Activated CD8-positive, alpha-beta memory T cell treated with anti-CD3 and anti-CD28 coated beads, Interleukin-2, amount 50 U/mL, for 48 hours (primary cell): ENCODE data around the gene ILF3.
"Not testable (repeated sequence)": the region's sequence is repeated elsewhere in the genome, so short reads cannot be mapped to it uniquely, and the experiment has no call there.

ENCODE experiments used
- DNase-seq: peaks from one replicate; pipeline ENCODE4 v3.0.0-alpha.2; 2020

ILF3 gene

GRCh38 chr19:10643172-10643967 is 10.8 kb upstream of the ILF3 start:
- DNase-seq, result no peak

GRCh38 chr19:10643968-10644259 is 10.2 kb upstream of the ILF3 start:
- no peak for DNase-seq

GRCh38 chr19:10644260-10645007 is 9.7 kb upstream of the ILF3 start:
- peak; percentile 90 for DNase-seq

- DNase-seq, result no peak
Observed at GRCh38 chr19:10646456-10647159, 7.5 kb upstream of the ILF3 start.

GRCh38 chr19:10648360-10648759 is 5.8 kb upstream of the ILF3 start:
- no peak for DNase-seq

GRCh38 chr19:10651851-10652250 is 2.3 kb upstream of the ILF3 start:
- no peak for DNase-seq

GRCh38 chr19:10653482-10653731 is 739 bp upstream of the ILF3 start:
- DNase-seq, result no peak

GRCh38 chr19:10654610-10655456 is 687 bp downstream of the ILF3 start:
- peak; percentile 86 for DNase-seq

GRCh38 chr19:10655457-10656312 is 1.5 kb downstream of the ILF3 start:
- DNase-seq, result no peak

- DNase-seq, result no peak
Observed at GRCh38 chr19:10660346-10660745, 6.2 kb downstream of the ILF3 start.

GRCh38 chr19:10661946-10662345 is 7.8 kb downstream of the ILF3 start:
- DNase-seq, result no peak

GRCh38 chr19:10662384-10663251 is 8.5 kb downstream of the ILF3 start:
- DNase-seq, result no peak

- not testable (repeated sequence) for DNase-seq
Observed at GRCh38 chr19:10663252-10663563, 9.1 kb downstream of the ILF3 start.

GRCh38 chr19:10667867-10668266 is 13.7 kb downstream of the ILF3 start:
- DNase-seq, result no peak

GRCh38 chr19:10669246-10669645 is 15.1 kb downstream of the ILF3 start:
- DNase-seq, result no peak

- no peak for DNase-seq
Observed at GRCh38 chr19:10670182-10670581, 16.0 kb downstream of the ILF3 start.

GRCh38 chr19:10670876-10671804 is 17.0 kb downstream of the ILF3 start:
- DNase-seq, result no peak

- DNase-seq, result not testable (repeated sequence)
Observed at GRCh38 chr19:10671922-10672321, 17.8 kb downstream of the ILF3 start.

- DNase-seq, result not testable (repeated sequence)
Observed at GRCh38 chr19:10675214-10675613, 21.1 kb downstream of the ILF3 start.

- no peak for DNase-seq
Observed at GRCh38 chr19:10677751-10678150, 23.6 kb downstream of the ILF3 start.
